Activated T-cell treated with anti-CD3 and anti-CD28 coated beads for 24 hours (primary cell): ENCODE data around the gene MBP.
A peak's percentile ranks its signal among the peaks of the same experiment; 100 is the strongest.

Experiments used
- DNase-seq: peaks from one replicate; pipeline ENCODE4 v3.0.0-alpha.2; 2020; ENCODE audit warnings: low read depth

Gene MBP

GRCh38 chr18:77065221-77065981 lies 67.2 kb downstream of the MBP start:
- no peak for DNase-seq

- DNase-seq: peak; percentile 78
These were observed 69.3 kb downstream of the MBP start for GRCh38 chr18:77063260-77063659.

- peak; percentile 59 for DNase-seq
These were observed 70.0 kb downstream of the MBP start for GRCh38 chr18:77062518-77063003.

GRCh38 chr18:77061946-77062517 lies 70.6 kb downstream of the MBP start:
- no peak for DNase-seq

- no peak for DNase-seq
These were observed 71.2 kb downstream of the MBP start for GRCh38 chr18:77061281-77061945.

- DNase-seq: no peak
These were observed 72.4 kb downstream of the MBP start for GRCh38 chr18:77060151-77060550.

GRCh38 chr18:77059294-77059916 lies 73.2 kb downstream of the MBP start:
- no peak for DNase-seq

GRCh38 chr18:77058290-77058835 lies 74.2 kb downstream of the MBP start:
- DNase-seq: no peak

GRCh38 chr18:77057006-77057395 lies 75.6 kb downstream of the MBP start:
- DNase-seq: no peak

GRCh38 chr18:77056344-77057005 lies 76.1 kb downstream of the MBP start:
- DNase-seq: no peak

- DNase-seq: no peak
These were observed 76.9 kb downstream of the MBP start for GRCh38 chr18:77055429-77056300.

GRCh38 chr18:77054606-77055428 lies 77.8 kb downstream of the MBP start:
- DNase-seq: peak; percentile 71

- DNase-seq: no peak
These were observed 78.3 kb downstream of the MBP start for GRCh38 chr18:77054288-77054605.

GRCh38 chr18:77053616-77054287 lies 78.8 kb downstream of the MBP start:
- no peak for DNase-seq

- no peak for DNase-seq
These were observed 79.6 kb downstream of the MBP start for GRCh38 chr18:77052983-77053309.

- no peak for DNase-seq
These were observed 80.1 kb downstream of the MBP start for GRCh38 chr18:77052297-77052982.

GRCh38 chr18:77051581-77052296 lies 80.8 kb downstream of the MBP start:
- no peak for DNase-seq

- DNase-seq: no peak
These were observed 82.6 kb downstream of the MBP start for GRCh38 chr18:77049938-77050337.
